ENCODE measurements around the gene SH3D19. TPM values are rescaled to one million over a fixed set of nuclear protein-coding genes. Genes with fewer than 3 reads are reported as not detected.
A peak's percentile ranks its signal among the peaks of the same experiment; 100 is the strongest.

SH3D19 gene
- total RNA-seq (2021), result 29.7 and 32.1 TPM in 2 replicates
- long read RNA-seq, partial matches to known transcripts, result 10 of 14 reads
- long read RNA-seq, other reads (novel, unspliced or antisense), result 4 of 14 reads

DNA sequence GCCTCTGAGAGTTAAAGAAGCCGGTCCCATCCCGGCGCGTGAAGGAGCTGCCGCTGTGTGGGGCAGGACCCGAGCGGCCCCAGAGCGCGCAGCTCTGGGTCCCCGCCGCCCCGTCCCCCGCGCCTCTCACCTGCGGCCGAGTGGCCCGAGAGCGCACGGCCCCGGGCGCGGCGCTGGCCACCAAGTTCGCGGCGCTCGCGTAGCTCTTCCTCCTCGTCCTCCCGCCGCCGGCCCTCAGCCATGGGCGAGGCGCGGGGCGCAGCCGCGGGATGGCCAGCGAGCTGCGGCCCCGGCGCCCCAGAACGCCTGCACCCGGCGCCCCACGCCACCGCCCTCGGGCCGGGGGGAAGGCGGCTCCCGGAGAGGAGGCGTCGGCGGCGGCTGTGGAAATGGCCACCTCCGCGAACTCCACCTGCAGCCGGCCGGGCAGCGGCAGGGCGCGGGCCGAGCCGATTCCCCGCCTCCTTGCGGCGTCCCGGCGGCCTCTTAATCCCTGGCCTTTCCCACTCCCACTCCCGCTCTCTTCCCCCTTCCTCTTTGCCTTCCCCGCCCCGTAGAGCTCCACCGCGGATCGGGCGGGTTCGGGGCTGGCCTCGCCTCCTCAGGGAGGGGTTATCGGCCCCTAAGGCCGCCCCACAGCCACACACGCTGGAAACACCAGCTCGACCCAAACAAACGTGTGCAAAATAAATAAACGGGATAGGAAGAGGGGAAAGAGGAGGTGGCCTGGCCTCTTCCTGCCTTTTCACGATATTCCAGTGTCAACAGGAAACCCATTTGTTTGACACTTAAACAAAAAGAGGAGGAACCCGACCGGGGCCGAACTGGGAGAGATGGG is at the start of gene SH3D19:
Gene SH3D19, minus strand, starts transcription at position 495 of the 838 bp plus-strand sequence. Its CDS starts 253 bp downstream, at position 242.
- TF ChIP-seq CTCF (conservative IDR thresholded peaks at IDR 0.05), result no peak
- Mint-ChIP-seq H3K36me3 (ENCODE audit: insufficient read depth in 1 of 3, low read depth in 3 of 3) (no peaks in the 10 kb centered on the region; a peak in 1 of 7 replicates), H3K4me1 (peaks cover 36 to 37% of the 10 kb centered on the region in 2 experiments), H3K27ac (peak within 1 kb of the TSS; percentile 85 to 98 (median 94)), H3K4me3 (peak within 1 kb of the TSS; percentile 91 to 95), H3K9me3 (no peaks in the 10 kb centered on the region; a peak in 1 of 5 replicates), H3K27me3 (ENCODE audit: low read depth) (peaks cover 2% of the 10 kb centered on the region)
- H3K4me2 ChIP-seq (ENCODE audit: insufficient read depth, insufficient read length, low read length), result peak within 1 kb of the TSS; percentile 46
- peak within 1 kb of the TSS; percentile 60 for H3K9ac ChIP-seq (ENCODE audit: extremely low read depth, insufficient read length, low read length)
- H2BK12ac ChIP-seq (ENCODE audit: insufficient read length, low read depth, low read length), result no peak within 1 kb of the TSS
- H3K18ac ChIP-seq (ENCODE audit: insufficient read length, low read depth, low read length), result peak within 1 kb of the TSS; percentile 82
- no peak within 1 kb of the TSS; the same call in 1 of the 2 replicates for H3K4ac ChIP-seq (ENCODE audit: low read depth, low read length)
- H3K4me1 ChIP-seq (ENCODE audit: insufficient read depth, low read length), result peaks cover 2% of the 10 kb centered on the region; the same call in 1 of the 2 replicates
- peak within 1 kb of the TSS; percentile 45 for H3K27ac ChIP-seq (ENCODE audit: insufficient read length, low read depth, low read length)
- H2BK20ac ChIP-seq (ENCODE audit: low read depth, low read length, poor library complexity, severe bottlenecking), result no peak within 1 kb of the TSS
- peak; percentile 52 for DNase-seq
- H4K91ac ChIP-seq (ENCODE audit: insufficient read length, low read depth, low read length), result no peak within 1 kb of the TSS
- H4K8ac ChIP-seq (replicated peaks; ENCODE audit: insufficient read length, low read depth, low read length), result no peak within 1 kb of the TSS
- no peak within 1 kb of the TSS for H2BK15ac ChIP-seq (ENCODE audit: low read depth, low read length)
- no peak within 1 kb of the TSS for H3T11ph ChIP-seq (ENCODE audit: low read length)
- no peak within 1 kb of the TSS for H3K23ac ChIP-seq (ENCODE audit: insufficient read length, low read depth, low read length)
- H2BK5ac ChIP-seq (ENCODE audit: insufficient read length, low read length), result no peak within 1 kb of the TSS
- H3K23me2 ChIP-seq (ENCODE audit: insufficient read length, low read depth, low read length, poor library complexity, severe bottlenecking), result peaks cover 7% of the 10 kb centered on the region
- H4K5ac ChIP-seq (ENCODE audit: insufficient read length, low read depth, low read length), result no peak within 1 kb of the TSS
- peak within 1 kb of the TSS; percentile 90 for H3K14ac ChIP-seq (ENCODE audit: insufficient read depth, low read length)
- peak within 1 kb of the TSS; percentile 2 for H2AFZ ChIP-seq (ENCODE audit: low read length)
- H3K79me2 ChIP-seq (ENCODE audit: insufficient read depth, low read length), result peaks cover 22% of the 10 kb centered on the region
- H2AK5ac ChIP-seq (ENCODE audit: insufficient read length, low read length), result no peak within 1 kb of the TSS
- H2BK120ac ChIP-seq (ENCODE audit: low read depth, low read length, poor library complexity, severe bottlenecking), result no peak within 1 kb of the TSS
- no peak within 1 kb of the TSS for H3K56ac ChIP-seq (ENCODE audit: insufficient read length, low read depth, low read length)
- no peaks in the 10 kb centered on the region for H3K79me1 ChIP-seq (ENCODE audit: insufficient read depth, low read depth, low read length, poor library complexity, severe bottlenecking)
- no CpG with 5 or more reads among the region's 88 CpGs for WGBS (ENCODE audit: extremely low coverage, insufficient read length, low lambda C conversion rate)
- no peaks in the 10 kb centered on the region for H3K9me3 ChIP-seq (ENCODE audit: control insufficient read depth, low read depth, low read length)
- H4K20me1 ChIP-seq (ENCODE audit: control insufficient read depth, insufficient read depth, insufficient read length), result no peaks in the 10 kb centered on the region
- H3K27me3 ChIP-seq (ENCODE audit: insufficient read depth, low read length), result no peaks in the 10 kb centered on the region

All from H9 (cell line).